GM18951 (cell line): ENCODE data around the gene TUBA3C.

Source experiments
- POLR2A ChIP-seq: IDR thresholded peaks from 4 replicates; pipeline ENCODE4 v1.6.1; 2011; ENCODE audit warnings: mild to moderate bottlenecking; ENCODE audit not compliant: insufficient read length, insufficient read depth; ENCODE audit errors: extremely low read depth
- in situ Hi-C: fragments of 300-500 bp; cut with MboI; formaldehyde crosslinking; loops from one replicate; pipeline ENCODE4 v1.12.0; 2022; ENCODE audit warnings: low sequenced_read_pairs, mixed read lengths, inconsistent platforms; ENCODE audit not compliant: unreplicated experiment

TUBA3C gene

DNA sequence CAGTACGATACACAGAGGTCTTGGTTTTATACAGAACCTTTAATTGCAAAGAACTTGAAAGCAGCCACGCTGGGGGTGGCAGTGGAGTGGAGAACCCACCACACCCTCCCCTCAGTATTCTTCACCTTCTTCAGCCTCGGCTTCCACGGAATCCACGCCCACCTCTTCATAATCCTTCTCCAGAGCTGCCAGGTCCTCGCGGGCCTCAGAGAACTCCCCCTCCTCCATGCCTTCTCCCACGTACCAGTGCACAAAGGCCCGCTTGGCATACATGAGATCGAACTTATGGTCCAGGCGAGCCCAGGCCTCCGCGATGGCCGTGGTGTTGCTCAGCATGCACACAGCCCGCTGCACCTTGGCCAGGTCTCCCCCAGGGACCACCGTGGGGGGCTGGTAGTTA is 7.9 kb downstream of the TUBA3C start:
- in situ Hi-C loops, result no loop called here

DNA sequence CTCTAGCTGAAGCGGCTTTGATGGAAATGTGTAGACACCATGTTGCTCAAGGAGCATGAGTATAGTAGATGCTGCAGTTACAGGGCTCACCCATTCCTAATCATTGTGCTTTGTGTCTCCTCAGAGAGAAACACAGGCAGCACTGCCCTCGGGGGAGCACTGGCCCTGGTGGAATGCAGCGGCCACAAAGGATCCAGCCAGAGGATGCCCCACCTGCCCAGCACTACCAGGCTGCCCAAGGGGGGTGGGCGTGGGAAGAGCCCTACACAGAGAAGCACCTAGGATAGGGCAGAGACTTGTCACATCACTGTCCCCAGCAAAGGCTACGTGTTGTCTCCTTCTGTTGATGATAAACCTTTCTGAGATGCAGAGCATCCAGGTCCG is 9.0 kb downstream of the TUBA3C start:
- in situ Hi-C loops, result no loop called here
- TF ChIP-seq POLR2A, result no peak

More for the DNA sequence above, 7.9 kb downstream of the TUBA3C start:
- no peak for TF ChIP-seq POLR2A

- in situ Hi-C loops, result no loop called here
- TF ChIP-seq POLR2A, result no peak
These were observed 9.5 kb downstream of the TUBA3C start for GRCh38 chr13:19172007-19172646.

- in situ Hi-C loops, result no loop called here
- TF ChIP-seq POLR2A, result no peak
These were observed 10.1 kb downstream of the TUBA3C start for GRCh38 chr13:19171563-19171962.

GRCh38 chr13:19169991-19170390 is 11.6 kb downstream of the TUBA3C start:
- in situ Hi-C loops, result no loop called here
- no peak for TF ChIP-seq POLR2A

DNA sequence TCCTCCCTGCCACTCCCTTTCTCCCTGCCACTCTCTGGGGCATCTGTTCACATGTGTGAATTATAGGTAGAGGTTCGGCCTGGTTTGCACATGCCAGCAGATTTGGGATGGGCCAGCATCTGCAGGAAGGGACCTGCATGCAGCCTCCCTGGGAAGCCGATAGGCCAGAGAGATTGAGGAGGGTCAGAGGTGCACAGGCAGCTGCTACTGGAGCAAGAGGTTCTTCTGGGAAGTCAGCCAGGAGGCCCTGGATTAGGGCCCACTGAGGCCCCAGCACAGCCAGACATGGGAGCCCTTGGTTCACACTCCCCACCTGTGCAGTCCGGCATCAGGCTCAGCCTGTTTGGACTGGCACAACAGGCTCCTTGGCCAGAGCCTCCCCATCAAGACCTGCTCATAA is 12.1 kb downstream of the TUBA3C start:
- TF ChIP-seq POLR2A, result no peak
- in situ Hi-C loops, result no loop called here

DNA sequence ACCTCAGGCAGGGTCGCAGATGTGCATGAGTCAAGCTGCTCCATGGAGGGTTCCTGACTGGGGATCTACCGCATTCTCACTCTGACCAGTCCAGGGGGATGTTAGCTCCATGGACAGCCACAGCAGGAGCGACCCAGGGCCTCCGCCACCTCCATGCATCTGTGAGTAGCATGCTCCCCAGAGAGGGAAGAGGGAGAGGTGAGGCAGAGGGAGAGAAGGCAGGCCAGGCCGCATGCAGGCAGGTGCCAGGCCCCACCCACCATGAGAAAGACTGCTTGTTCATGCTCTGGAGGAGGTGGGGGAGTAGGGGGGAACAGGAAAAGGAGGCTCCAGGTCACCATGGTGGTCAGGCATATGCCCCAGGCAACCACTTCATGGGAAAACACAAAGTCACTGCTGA is 20.3 kb downstream of the TUBA3C start:
- in situ Hi-C loops, result no loop called here
- TF ChIP-seq POLR2A, result no peak

GRCh38 chr13:19159761-19160420 is 21.7 kb downstream of the TUBA3C start:
- in situ Hi-C loops, result no loop called here
- no peak for TF ChIP-seq POLR2A

GRCh38 chr13:19159181-19159580 is 22.4 kb downstream of the TUBA3C start:
- no peak for TF ChIP-seq POLR2A
- in situ Hi-C loops, result no loop called here

DNA sequence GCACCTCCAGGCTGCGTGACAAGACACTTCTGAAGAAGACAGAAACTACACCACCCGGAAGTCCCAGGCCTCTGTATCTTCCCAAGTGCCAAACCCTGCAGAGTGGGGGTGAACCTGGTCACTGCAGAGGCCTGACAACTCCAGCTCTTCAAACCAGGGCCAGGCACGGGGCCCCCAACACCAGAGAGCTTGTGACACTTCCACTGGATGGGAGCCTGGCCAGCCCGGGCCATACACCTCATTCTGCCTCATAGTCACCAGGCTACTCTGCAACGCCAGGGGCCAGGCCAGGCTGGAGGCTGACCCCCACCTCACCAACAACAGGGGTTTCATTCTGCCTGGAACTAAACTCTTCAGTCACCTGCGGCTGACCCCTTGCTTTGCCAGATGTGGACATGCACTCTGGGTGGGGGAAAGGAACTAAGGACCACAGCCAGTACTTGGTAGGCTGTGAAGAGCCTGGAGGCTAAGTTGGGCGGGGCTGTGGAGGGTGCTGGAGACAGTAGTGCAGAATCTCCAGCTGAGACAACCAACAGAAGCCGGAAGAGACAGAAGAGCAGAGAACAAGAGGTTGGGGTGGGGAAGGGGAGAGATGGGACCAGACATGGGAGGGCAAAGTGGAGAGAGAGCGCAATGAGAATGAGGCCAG is 23.0 kb downstream of the TUBA3C start:
- TF ChIP-seq POLR2A, result no peak
- in situ Hi-C loops, result no loop called here

GRCh38 chr13:19158006-19158405 is 23.6 kb downstream of the TUBA3C start:
- TF ChIP-seq POLR2A, result no peak
- in situ Hi-C loops, result no loop called here

DNA sequence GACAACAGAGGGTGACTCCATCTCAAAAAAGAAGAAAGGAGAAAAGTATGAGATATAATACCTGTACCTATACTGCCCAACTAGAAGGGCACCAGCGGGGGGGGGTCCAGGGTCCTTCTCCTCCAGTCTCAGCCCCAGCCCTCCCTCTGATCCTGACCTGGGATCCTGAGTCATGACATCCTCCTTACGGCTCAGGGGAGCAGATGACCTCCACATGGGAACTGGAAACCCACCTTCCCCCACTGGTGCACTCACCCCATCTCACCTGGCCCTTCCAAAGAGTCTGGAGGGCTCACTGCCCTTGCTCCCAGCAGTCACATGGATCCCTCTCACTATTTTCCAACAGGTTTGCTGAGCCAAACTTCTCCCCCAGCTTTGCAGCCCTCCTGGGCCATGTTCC is 24.2 kb downstream of the TUBA3C start:
- TF ChIP-seq POLR2A, result no peak
- in situ Hi-C loops, result no loop called here

GRCh38 chr13:19156013-19156825 is 25.4 kb downstream of the TUBA3C start:
- in situ Hi-C loops, result no loop called here
- TF ChIP-seq POLR2A, result no peak

GRCh38 chr13:19155321-19155861 is 26.2 kb downstream of the TUBA3C start:
- no peak for TF ChIP-seq POLR2A
- in situ Hi-C loops, result no loop called here
